Neural cell (in vitro differentiated cells): ENCODE data around the gene NPLOC4. TPM values are rescaled to one million over a fixed set of nuclear protein-coding genes. Genes with fewer than 3 reads are reported as not detected.
A peak's percentile ranks its signal among the peaks of the same experiment; 100 is the strongest.

ENCODE experiments used
- H2AFZ ChIP-seq: fragments of 200-600, 300-800 bp; sonication (generic), shearing (Covaris generic); 2 replicates; pipeline ENCODE4 v1.6.0; 2014; ENCODE audit warnings: low read depth, mild to moderate bottlenecking, antibody characterized with exemption, low read length, moderate library complexity
- H3F3A ChIP-seq: fragments of 200-600 bp; shearing (Covaris generic); 2 replicates; pipeline ENCODE4 v1.6.1; 2016; ENCODE audit warnings: mild to moderate bottlenecking, moderate library complexity, mixed read lengths, antibody characterized with exemption, low read length; ENCODE audit not compliant: insufficient read depth, poor library complexity, severe bottlenecking
- H3K27ac ChIP-seq: fragments of 200-600, 300-800 bp; sonication (generic), shearing (Covaris generic); 2 replicates; pipeline ENCODE4 v1.5.1; 2014; ENCODE audit warnings: mild to moderate bottlenecking, low read length, moderate library complexity
- H3K27me3 ChIP-seq: fragments of 300-800, 200-600 bp; sonication (generic), shearing (Covaris generic); 2 replicates; pipeline ENCODE4 v1.6.0; 2014; ENCODE audit warnings: mild to moderate bottlenecking, low read depth, low read length, moderate library complexity; ENCODE audit not compliant: insufficient read depth
- H3K36me3 ChIP-seq: fragments of 300-800, 200-600 bp; sonication (generic), shearing (Covaris generic); 2 replicates; pipeline ENCODE4 v1.5.1; 2014; ENCODE audit warnings: mild to moderate bottlenecking, antibody characterized with exemption, low read length, moderate library complexity; ENCODE audit not compliant: insufficient read depth
- H3K4me2 ChIP-seq: fragments of 300-800, 200-600 bp; sonication (generic), shearing (Covaris generic); 2 replicates; pipeline ENCODE4 v1.6.0; 2014; ENCODE audit warnings: mild to moderate bottlenecking, low read length
- H3K4me3 ChIP-seq: fragments of 300-800, 200-600 bp; sonication (generic), shearing (Covaris generic); 2 replicates; pipeline ENCODE4 v1.5.1; 2014; ENCODE audit warnings: mild to moderate bottlenecking, low read length, moderate library complexity
- H3K79me2 ChIP-seq: fragments of 200-600 bp; shearing (Covaris generic); replicated peaks from 2 replicates; pipeline ENCODE4 v1.6.0; 2014; ENCODE audit warnings: mild to moderate bottlenecking, low read length, moderate library complexity; ENCODE audit not compliant: insufficient read depth
- H3K9ac ChIP-seq: fragments of 300-800, 200-600 bp; sonication (generic), shearing (Covaris generic); 2 replicates; pipeline ENCODE4 v1.6.1; 2016; ENCODE audit warnings: mild to moderate bottlenecking, low read length, mixed read lengths
- H3K9me2 ChIP-seq: fragments of 200-600 bp; shearing (Covaris generic); 2 replicates; pipeline ENCODE4 v1.6.1; 2016; ENCODE audit warnings: mild to moderate bottlenecking, low read length, mixed read lengths; ENCODE audit not compliant: insufficient read depth
- H3K9me3 ChIP-seq: fragments of 200-600, 300-800 bp; sonication (generic), shearing (Covaris generic); 2 replicates; pipeline ENCODE4 v1.6.1; 2016; ENCODE audit warnings: mild to moderate bottlenecking, mixed run types, low read length, moderate library complexity, mixed read lengths
- H4K20me1 ChIP-seq: fragments of 200-600 bp; shearing (Covaris generic); 2 replicates; pipeline ENCODE4 v1.6.1; 2016; ENCODE audit warnings: mild to moderate bottlenecking, mixed run types; ENCODE audit not compliant: insufficient read depth
- EP300 ChIP-seq: fragments of 450-650 bp; conservative IDR thresholded peaks from 2 replicates; pipeline ENCODE4 v1.6.1; 2014; ENCODE audit warnings: antibody characterized with exemption, mild to moderate bottlenecking, moderate library complexity; ENCODE audit not compliant: poor library complexity, severe bottlenecking
- EZH2 ChIP-seq: fragments of 200-600, 300-800 bp; shearing (Covaris generic), sonication (generic); IDR thresholded peaks from 2 replicates; pipeline ENCODE4 v1.6.1; 2014; ENCODE audit warnings: antibody characterized with exemption, low read length, borderline replicate concordance, mild to moderate bottlenecking; ENCODE audit not compliant: insufficient read depth, poor library complexity, severe bottlenecking
- MXI1 ChIP-seq: fragments of 450-650 bp; conservative IDR thresholded peaks from 2 replicates; pipeline ENCODE4 v1.6.1; 2014; ENCODE audit warnings: antibody characterized with exemption, mild to moderate bottlenecking; ENCODE audit not compliant: poor library complexity, severe bottlenecking
- POLR2AphosphoS5 ChIP-seq: IDR thresholded peaks from 2 replicates; pipeline ENCODE4 v1.6.1; 2012
- RAD21 ChIP-seq: fragments of 450-650 bp; conservative IDR thresholded peaks from 2 replicates; pipeline ENCODE4 v1.6.1; 2014; ENCODE audit warnings: antibody characterized with exemption, mild to moderate bottlenecking, moderate library complexity
- SMC3 ChIP-seq: fragments of 450-650 bp; conservative IDR thresholded peaks from 2 replicates; pipeline ENCODE4 v1.6.1; 2014; ENCODE audit warnings: antibody characterized with exemption, mild to moderate bottlenecking, moderate library complexity; ENCODE audit not compliant: poor library complexity
- TAF1 ChIP-seq: IDR thresholded peaks from 2 replicates; pipeline ENCODE4 v1.6.1; 2012; ENCODE audit warnings: low read depth
- polyA plus RNA-seq: library from polyadenylated mRNA; depleted of rRNA; stranded (reverse); fragments of >200 nt; gene quantifications from 2 replicates; pipeline ENCODE4 v1.2.3, GENCODE V29; 2014
- TF ChIP-seq, protein P1 (sequence below): fragments of 450-650 bp; IDR thresholded peaks from 2 replicates; pipeline ENCODE4 v1.5.1; 2014; ENCODE audit warnings: antibody characterized with exemption, mild to moderate bottlenecking, moderate library complexity; ENCODE audit not compliant: poor library complexity, severe bottlenecking
- TF ChIP-seq, protein P2 (sequence below): IDR thresholded peaks from 2 replicates; pipeline ENCODE4 v1.6.1; 2012; ENCODE audit warnings: borderline replicate concordance

Gene NPLOC4
- polyA plus RNA-seq, 1 donor from 2014 or later, result 32.3 TPM

DNA sequence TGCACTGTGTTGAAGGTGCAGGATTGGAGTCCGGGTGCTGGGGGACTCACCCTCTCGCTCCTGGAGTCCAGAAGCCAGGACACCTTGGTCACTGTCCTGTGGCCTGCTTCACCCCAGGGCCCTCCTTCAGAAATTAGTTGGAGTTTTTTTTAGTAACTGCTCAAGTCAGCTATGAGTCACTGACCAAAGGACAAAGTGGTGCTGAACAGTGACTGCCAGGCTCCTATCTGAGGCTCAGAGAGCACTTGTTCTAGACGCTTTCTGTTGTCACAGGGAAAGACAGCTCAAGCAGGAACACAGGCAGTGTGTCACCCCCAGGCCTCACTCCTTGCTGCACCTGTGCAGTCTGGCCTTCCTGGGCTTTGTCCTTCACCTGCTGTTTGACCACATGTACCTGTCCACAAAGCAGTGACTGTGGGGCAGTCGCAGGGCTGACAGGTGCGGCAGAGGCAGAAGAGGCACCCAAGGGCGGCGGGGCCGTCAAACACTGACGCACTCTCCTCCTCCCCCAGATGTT lies 80.7 kb downstream of the NPLOC4 start:
- TF ChIP-seq SMC3 (no peak), POLR2AphosphoS5 (no peak), MXI1 (no peak), EZH2 (no peak), TAF1 (no peak)
- H4K20me1 ChIP-seq, result no peaks in the 10 kb centered on the region
- H3F3A ChIP-seq, result no peaks in the 10 kb centered on the region
- H3K4me2 ChIP-seq, result no peak overlapping the region
- no peaks in the 10 kb centered on the region for H3K9me3 ChIP-seq
- no peak overlapping the region for H2AFZ ChIP-seq
- H3K27me3 ChIP-seq, result peaks cover 3% of the 10 kb centered on the region
- peaks cover 8% of the 10 kb centered on the region for H3K79me2 ChIP-seq
- H3K36me3 ChIP-seq, result no peaks in the 10 kb centered on the region
- H3K9me2 ChIP-seq, result no peaks in the 10 kb centered on the region
- H3K27ac ChIP-seq, result no peak overlapping the region
- H3K9ac ChIP-seq, result no peak overlapping the region
- no peak overlapping the region for H3K4me3 ChIP-seq

DNA sequence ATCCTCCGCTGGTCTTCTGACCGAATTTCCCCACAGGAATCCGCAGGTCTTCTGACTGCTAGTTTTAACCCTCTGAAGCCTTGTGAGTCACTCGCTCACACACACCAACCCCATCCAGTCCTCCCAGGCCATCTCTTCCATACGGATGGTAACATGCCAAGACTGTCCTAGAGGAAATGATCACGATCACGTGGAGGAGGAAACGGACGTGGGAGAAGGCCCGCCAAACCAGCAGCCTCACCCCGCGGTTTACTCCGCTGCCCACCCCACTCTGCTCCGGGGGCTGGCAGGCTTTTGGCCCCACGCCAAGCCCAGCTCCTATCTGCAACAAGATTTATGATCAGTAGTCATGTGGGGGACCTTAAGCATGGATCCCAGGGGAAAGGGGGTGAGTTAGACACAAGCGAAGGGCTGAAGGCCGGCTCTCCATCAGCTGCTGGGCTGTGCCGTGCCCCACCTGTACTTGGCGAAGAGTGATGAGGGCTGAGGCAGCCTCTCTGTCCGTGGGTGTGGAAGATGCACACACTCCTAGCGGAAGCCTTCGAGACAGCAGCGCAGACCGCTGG lies 83.2 kb downstream of the NPLOC4 start:
- Histone ChIP-seq H3K4me2 (peak overlapping the region; percentile 87), H3F3A (no peaks in the 10 kb centered on the region), H3K79me2 (peaks cover 13% of the 10 kb centered on the region), H3K27ac (peak overlapping the region; percentile 83), H3K27me3 (peaks cover 3% of the 10 kb centered on the region), H3K36me3 (no peaks in the 10 kb centered on the region), H3K9me2 (no peaks in the 10 kb centered on the region), H2AFZ (no peak overlapping the region), H3K9me3 (no peaks in the 10 kb centered on the region), H3K4me3 (peak overlapping the region; percentile 99), H3K9ac (peak overlapping the region; percentile 92), H4K20me1 (no peaks in the 10 kb centered on the region)
- no peak for TF ChIP-seq TAF1
- TF ChIP-seq, protein P1, sequence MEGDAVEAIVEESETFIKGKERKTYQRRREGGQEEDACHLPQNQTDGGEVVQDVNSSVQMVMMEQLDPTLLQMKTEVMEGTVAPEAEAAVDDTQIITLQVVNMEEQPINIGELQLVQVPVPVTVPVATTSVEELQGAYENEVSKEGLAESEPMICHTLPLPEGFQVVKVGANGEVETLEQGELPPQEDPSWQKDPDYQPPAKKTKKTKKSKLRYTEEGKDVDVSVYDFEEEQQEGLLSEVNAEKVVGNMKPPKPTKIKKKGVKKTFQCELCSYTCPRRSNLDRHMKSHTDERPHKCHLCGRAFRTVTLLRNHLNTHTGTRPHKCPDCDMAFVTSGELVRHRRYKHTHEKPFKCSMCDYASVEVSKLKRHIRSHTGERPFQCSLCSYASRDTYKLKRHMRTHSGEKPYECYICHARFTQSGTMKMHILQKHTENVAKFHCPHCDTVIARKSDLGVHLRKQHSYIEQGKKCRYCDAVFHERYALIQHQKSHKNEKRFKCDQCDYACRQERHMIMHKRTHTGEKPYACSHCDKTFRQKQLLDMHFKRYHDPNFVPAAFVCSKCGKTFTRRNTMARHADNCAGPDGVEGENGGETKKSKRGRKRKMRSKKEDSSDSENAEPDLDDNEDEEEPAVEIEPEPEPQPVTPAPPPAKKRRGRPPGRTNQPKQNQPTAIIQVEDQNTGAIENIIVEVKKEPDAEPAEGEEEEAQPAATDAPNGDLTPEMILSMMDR, result no peak
- TF ChIP-seq RAD21, result no peak
- TF ChIP-seq MXI1, result no peak
- no peak for TF ChIP-seq EZH2
- TF ChIP-seq, protein P2, sequence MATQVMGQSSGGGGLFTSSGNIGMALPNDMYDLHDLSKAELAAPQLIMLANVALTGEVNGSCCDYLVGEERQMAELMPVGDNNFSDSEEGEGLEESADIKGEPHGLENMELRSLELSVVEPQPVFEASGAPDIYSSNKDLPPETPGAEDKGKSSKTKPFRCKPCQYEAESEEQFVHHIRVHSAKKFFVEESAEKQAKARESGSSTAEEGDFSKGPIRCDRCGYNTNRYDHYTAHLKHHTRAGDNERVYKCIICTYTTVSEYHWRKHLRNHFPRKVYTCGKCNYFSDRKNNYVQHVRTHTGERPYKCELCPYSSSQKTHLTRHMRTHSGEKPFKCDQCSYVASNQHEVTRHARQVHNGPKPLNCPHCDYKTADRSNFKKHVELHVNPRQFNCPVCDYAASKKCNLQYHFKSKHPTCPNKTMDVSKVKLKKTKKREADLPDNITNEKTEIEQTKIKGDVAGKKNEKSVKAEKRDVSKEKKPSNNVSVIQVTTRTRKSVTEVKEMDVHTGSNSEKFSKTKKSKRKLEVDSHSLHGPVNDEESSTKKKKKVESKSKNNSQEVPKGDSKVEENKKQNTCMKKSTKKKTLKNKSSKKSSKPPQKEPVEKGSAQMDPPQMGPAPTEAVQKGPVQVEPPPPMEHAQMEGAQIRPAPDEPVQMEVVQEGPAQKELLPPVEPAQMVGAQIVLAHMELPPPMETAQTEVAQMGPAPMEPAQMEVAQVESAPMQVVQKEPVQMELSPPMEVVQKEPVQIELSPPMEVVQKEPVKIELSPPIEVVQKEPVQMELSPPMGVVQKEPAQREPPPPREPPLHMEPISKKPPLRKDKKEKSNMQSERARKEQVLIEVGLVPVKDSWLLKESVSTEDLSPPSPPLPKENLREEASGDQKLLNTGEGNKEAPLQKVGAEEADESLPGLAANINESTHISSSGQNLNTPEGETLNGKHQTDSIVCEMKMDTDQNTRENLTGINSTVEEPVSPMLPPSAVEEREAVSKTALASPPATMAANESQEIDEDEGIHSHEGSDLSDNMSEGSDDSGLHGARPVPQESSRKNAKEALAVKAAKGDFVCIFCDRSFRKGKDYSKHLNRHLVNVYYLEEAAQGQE, result no peak
- TF ChIP-seq SMC3, result no peak
- no peak for TF ChIP-seq EP300
- no peak for TF ChIP-seq POLR2AphosphoS5
